T-helper 2 cell treated with Interferon-gamma antibody and Interleukin-4, amounts not matched to agents 5 μg/mL and 100 μg/mL, for 36 hours (primary cell): Measurements from ENCODE around the gene BTBD6.
A peak's percentile ranks its signal among the peaks of the same experiment; 100 is the strongest.

Source experiments
- DNase-seq: peaks from one replicate; pipeline ENCODE4 v3.0.0; 2021; ENCODE audit warnings: low spot score
- H3K27ac Mint-ChIP-seq: one replicate; pipeline ENCODE4 v1.8.0; 2021; ENCODE audit warnings: mild to moderate bottlenecking, mixed read lengths
- H3K27me3 Mint-ChIP-seq: one replicate; pipeline ENCODE4 v1.8.0; 2021; ENCODE audit warnings: low read depth, mixed read lengths
- H3K36me3 Mint-ChIP-seq: one replicate; pipeline ENCODE4 v1.8.0; 2021; ENCODE audit warnings: low read depth, mixed read lengths
- H3K4me1 Mint-ChIP-seq: one replicate; pipeline ENCODE4 v1.8.0; 2021; ENCODE audit warnings: low read depth, mixed read lengths
- H3K4me3 Mint-ChIP-seq: one replicate; pipeline ENCODE4 v1.8.0; 2022; ENCODE audit warnings: mild to moderate bottlenecking, moderate library complexity, mixed read lengths
- H3K9me3 Mint-ChIP-seq: one replicate; pipeline ENCODE4 v1.8.0; 2021; ENCODE audit warnings: mixed read lengths

The BTBD6 gene

GRCh38 chr14:105248368-105249181 is at the start of gene BTBD6:
BTBD6 (plus strand) TSS chr14:105248533; CDS start chr14:105248712, 179 bp downstream.
- H3K4me1 Mint-ChIP-seq = peaks cover 6% of the 10 kb centered on the region
- no peaks in the 10 kb centered on the region for H3K27me3 Mint-ChIP-seq

GRCh38 chr14:105198588-105198987 is 49.7 kb upstream of the BTBD6 start:
- H3K27me3 Mint-ChIP-seq = peaks cover 38% of the 10 kb centered on the region

More at GRCh38 chr14:105248368-105249181, at the start of gene BTBD6:
- Mint-ChIP-seq H3K36me3 (peaks cover 31% of the 10 kb centered on the region), H3K4me3 (peak within 1 kb of the TSS; percentile 82), H3K27ac (peak within 1 kb of the TSS; percentile 83), H3K9me3 (no peaks in the 10 kb centered on the region)
- peak; percentile 91 for DNase-seq

DNA sequence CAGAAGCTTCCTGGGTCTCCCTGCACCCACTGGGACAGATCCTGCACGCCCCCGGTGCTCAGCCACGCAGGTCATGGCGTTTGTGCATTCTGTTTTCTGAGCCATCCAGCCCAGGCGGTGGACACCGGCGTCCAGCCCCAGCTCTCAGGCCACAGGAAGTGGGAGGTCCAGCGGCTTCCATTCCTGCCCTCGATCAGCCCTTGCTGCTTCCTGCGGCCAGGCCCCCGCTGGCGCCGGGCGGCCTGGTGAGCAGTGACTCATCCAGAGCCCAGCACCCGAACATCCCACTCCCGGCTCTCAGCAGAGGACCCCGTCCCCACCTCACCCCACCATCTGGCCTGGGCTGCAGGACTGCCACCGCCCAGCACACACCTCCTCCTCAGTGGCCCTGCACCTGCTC is 49.2 kb upstream of the BTBD6 start:
- no peak for DNase-seq
- Mint-ChIP-seq H3K4me1 (peaks cover 10% of the 10 kb centered on the region), H3K36me3 (no peaks in the 10 kb centered on the region), H3K27me3 (peaks cover 36% of the 10 kb centered on the region), H3K9me3 (no peaks in the 10 kb centered on the region), H3K4me3 (no peak overlapping the region), H3K27ac (no peak overlapping the region)

More at GRCh38 chr14:105198588-105198987, 49.7 kb upstream of the BTBD6 start:
- no peak for DNase-seq
- Mint-ChIP-seq H3K4me3 (no peak overlapping the region), H3K9me3 (no peaks in the 10 kb centered on the region), H3K27ac (no peak overlapping the region), H3K4me1 (peaks cover 13% of the 10 kb centered on the region), H3K36me3 (no peaks in the 10 kb centered on the region)

- Mint-ChIP-seq H3K9me3 (no peaks in the 10 kb centered on the region), H3K4me3 (no peak overlapping the region), H3K36me3 (no peaks in the 10 kb centered on the region), H3K4me1 (peaks cover 3% of the 10 kb centered on the region), H3K27ac (no peak overlapping the region), H3K27me3 (peaks cover 30% of the 10 kb centered on the region)
- DNase-seq = no peak
Measured at GRCh38 chr14:105200074-105200473, 48.3 kb upstream of the BTBD6 start.

DNA sequence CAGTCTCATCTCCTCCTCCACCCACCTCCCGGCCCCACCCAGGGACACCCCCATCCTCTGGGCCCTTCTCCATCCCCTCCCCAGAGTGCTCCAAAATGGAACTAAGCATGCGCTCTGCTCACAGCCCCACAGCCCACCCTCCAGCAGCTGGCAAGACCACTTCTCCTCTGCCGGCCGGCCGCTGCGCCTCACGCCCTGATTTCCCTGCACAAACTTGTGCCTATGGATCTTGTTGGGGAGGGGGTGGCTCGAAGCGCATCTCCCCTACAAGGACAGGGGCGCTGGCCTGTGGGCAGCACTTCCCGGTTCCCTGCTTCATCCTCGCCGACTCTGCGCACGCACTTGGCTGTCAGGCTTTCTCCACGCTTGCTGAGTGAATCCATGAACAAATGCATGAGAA is 47.7 kb upstream of the BTBD6 start:
- DNase-seq = no peak
- H3K4me1 Mint-ChIP-seq = peaks cover 3% of the 10 kb centered on the region
- no peak overlapping the region for H3K27ac Mint-ChIP-seq
- no peaks in the 10 kb centered on the region for H3K9me3 Mint-ChIP-seq
- peaks cover 26% of the 10 kb centered on the region for H3K27me3 Mint-ChIP-seq
- H3K4me3 Mint-ChIP-seq = no peak overlapping the region
- no peaks in the 10 kb centered on the region for H3K36me3 Mint-ChIP-seq

DNA sequence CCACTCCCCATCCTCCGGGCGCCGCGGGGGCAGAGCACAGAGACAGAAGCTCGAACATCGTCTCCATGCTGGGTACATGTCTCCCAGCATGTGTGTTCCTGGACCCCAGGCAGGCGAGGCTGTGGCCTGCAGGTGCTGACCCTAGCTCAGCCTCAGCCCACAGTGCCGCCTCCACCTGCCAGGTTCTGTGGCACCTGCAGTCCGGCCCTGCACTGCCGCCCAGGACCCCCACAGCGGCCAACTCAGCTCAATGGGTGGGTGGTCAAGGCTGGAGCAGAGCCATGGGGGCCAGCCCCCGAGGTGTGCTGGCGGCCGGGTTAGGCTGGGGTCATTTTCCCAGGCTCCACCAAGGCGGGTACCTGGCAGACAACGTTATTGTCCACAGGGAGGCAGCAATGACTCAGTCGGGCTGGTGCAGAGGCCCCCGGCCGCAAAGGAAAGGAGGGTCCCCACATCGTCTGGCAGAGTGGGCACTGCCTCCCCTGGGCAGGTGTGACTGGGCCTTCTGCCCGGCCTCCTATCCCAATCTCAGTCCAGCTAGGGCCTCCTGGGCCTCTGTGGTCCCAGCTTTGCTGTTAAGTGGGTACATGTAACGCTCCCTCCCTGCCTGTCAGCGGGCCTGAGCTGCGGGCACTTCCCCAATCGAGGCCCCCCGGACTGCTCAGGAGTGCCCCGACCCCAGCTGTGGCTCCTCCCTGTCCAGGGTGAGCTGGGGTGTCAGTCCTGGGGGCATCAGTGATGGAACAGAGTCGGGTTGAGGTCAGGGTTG is 47.0 kb upstream of the BTBD6 start:
- DNase-seq = no peak
- no peak overlapping the region for H3K4me3 Mint-ChIP-seq
- no peak overlapping the region for H3K27ac Mint-ChIP-seq
- no peaks in the 10 kb centered on the region for H3K36me3 Mint-ChIP-seq
- H3K4me1 Mint-ChIP-seq = peaks cover 3% of the 10 kb centered on the region
- H3K27me3 Mint-ChIP-seq = peaks cover 22% of the 10 kb centered on the region
- H3K9me3 Mint-ChIP-seq = no peaks in the 10 kb centered on the region

GRCh38 chr14:105201925-105202513 is 46.3 kb upstream of the BTBD6 start:
- no peak overlapping the region for H3K27ac Mint-ChIP-seq
- no peak overlapping the region for H3K4me3 Mint-ChIP-seq
- H3K9me3 Mint-ChIP-seq = no peaks in the 10 kb centered on the region
- H3K27me3 Mint-ChIP-seq = peaks cover 20% of the 10 kb centered on the region
- peak; percentile 32 for DNase-seq
- H3K4me1 Mint-ChIP-seq = peaks cover 3% of the 10 kb centered on the region
- H3K36me3 Mint-ChIP-seq = no peaks in the 10 kb centered on the region

GRCh38 chr14:105203057-105203531 is 45.2 kb upstream of the BTBD6 start:
- Mint-ChIP-seq H3K27me3 (peaks cover 10% of the 10 kb centered on the region), H3K9me3 (no peaks in the 10 kb centered on the region)

GRCh38 chr14:105203701-105204100 is 44.6 kb upstream of the BTBD6 start:
- no peak for DNase-seq
- Mint-ChIP-seq H3K9me3 (no peaks in the 10 kb centered on the region), H3K4me1 (peaks cover 3% of the 10 kb centered on the region), H3K4me3 (no peak overlapping the region), H3K36me3 (no peaks in the 10 kb centered on the region), H3K27me3 (peaks cover 6% of the 10 kb centered on the region), H3K27ac (no peak overlapping the region)

More at GRCh38 chr14:105203057-105203531, 45.2 kb upstream of the BTBD6 start:
- peak; percentile 60 for DNase-seq
- no peaks in the 10 kb centered on the region for H3K36me3 Mint-ChIP-seq
- no peak overlapping the region for H3K27ac Mint-ChIP-seq
- H3K4me3 Mint-ChIP-seq = no peak overlapping the region
- H3K4me1 Mint-ChIP-seq = peaks cover 3% of the 10 kb centered on the region

GRCh38 chr14:105204206-105204930 is 44.0 kb upstream of the BTBD6 start:
- no peak overlapping the region for H3K27ac Mint-ChIP-seq
- DNase-seq = no peak
- H3K4me1 Mint-ChIP-seq = peaks cover 3% of the 10 kb centered on the region
- no peak overlapping the region for H3K4me3 Mint-ChIP-seq
- H3K36me3 Mint-ChIP-seq = no peaks in the 10 kb centered on the region
- H3K27me3 Mint-ChIP-seq = peaks cover 3% of the 10 kb centered on the region
- no peaks in the 10 kb centered on the region for H3K9me3 Mint-ChIP-seq

DNA sequence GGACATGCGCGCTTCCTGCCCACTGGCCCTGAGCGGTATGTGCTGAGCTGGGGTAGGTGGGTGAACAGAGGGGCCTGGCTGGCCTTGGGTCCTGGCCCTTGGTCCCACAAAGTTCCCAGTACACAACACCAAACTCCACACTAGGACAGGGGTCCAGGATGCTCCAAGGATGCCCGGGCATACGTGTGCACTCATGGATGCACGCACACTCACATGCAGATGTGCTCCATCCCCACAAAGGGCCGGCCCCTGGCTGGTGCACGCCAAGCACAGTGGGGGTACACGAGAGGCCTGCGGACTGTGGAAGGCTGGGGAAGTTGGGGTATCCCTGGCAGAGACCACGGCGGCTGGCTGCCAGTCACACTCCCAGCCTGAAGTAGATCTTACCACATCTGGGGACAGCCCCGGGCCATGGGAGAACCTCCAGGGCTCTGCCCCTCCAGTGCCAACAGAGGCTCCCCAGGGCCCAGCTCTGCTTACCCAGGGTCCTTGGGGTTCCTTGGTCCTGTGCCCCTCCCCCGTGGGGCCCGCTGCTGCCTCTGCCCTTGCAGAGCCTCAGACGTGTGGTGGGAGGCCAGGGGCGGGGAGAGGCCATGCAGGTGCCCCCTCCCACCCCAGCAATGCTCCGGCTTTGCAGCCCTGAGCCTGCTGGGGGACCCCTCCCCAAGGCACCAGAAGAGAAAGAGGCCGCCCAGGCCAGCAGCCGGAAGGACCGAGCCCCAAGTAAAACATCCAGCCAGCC is 43.2 kb upstream of the BTBD6 start:
- H3K27me3 Mint-ChIP-seq = no peaks in the 10 kb centered on the region
- no peak overlapping the region for H3K4me3 Mint-ChIP-seq
- H3K9me3 Mint-ChIP-seq = no peaks in the 10 kb centered on the region
- peaks cover 3% of the 10 kb centered on the region for H3K4me1 Mint-ChIP-seq
- no peak for DNase-seq
- H3K36me3 Mint-ChIP-seq = no peaks in the 10 kb centered on the region
- no peak overlapping the region for H3K27ac Mint-ChIP-seq

DNA sequence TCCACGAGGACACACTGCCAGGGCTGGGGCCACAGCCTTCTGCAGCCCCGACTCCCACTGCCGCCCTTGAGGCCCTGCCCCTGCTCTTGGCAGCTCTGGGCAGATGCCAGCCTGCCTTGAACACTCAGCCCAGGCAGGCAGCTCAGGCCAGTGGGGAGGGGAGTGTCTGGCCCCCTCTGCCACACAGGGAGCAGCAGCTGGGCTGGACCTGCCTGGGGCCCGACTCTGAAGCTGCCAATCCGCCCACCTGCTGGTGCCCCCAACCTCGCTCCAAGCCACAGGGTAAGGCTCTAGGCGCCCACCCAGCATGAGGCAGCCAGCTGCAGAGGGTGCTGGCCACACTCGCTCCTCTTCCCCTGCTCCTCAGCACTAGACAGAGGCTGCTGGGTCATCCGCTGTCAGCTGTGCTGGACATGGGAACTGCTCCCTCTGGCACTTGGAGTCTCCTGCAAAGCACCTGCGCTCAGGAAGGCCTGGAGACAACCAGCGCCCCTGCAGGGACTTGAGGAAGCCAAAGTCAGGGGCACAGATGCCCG is 42.6 kb upstream of the BTBD6 start:
- H3K4me1 Mint-ChIP-seq = peaks cover 3% of the 10 kb centered on the region
- DNase-seq = no peak
- H3K36me3 Mint-ChIP-seq = no peaks in the 10 kb centered on the region
- H3K4me3 Mint-ChIP-seq = no peak overlapping the region
- H3K9me3 Mint-ChIP-seq = no peaks in the 10 kb centered on the region
- no peak overlapping the region for H3K27ac Mint-ChIP-seq
- H3K27me3 Mint-ChIP-seq = no peaks in the 10 kb centered on the region

- Mint-ChIP-seq H3K36me3 (no peaks in the 10 kb centered on the region), H3K4me3 (no peak overlapping the region), H3K9me3 (no peaks in the 10 kb centered on the region), H3K27me3 (no peaks in the 10 kb centered on the region), H3K27ac (no peak overlapping the region), H3K4me1 (no peaks in the 10 kb centered on the region)
- DNase-seq = no peak
Measured at GRCh38 chr14:105206873-105207272, 41.5 kb upstream of the BTBD6 start.
